ENCODE measurements around the gene DCTPP1. TPM values are rescaled to one million over a fixed set of nuclear protein-coding genes. Genes with fewer than 3 reads are reported as not detected.

DCTPP1 gene
- total RNA-seq, 1 experiment from 2014 or later, result 80.0 TPM

DNA sequence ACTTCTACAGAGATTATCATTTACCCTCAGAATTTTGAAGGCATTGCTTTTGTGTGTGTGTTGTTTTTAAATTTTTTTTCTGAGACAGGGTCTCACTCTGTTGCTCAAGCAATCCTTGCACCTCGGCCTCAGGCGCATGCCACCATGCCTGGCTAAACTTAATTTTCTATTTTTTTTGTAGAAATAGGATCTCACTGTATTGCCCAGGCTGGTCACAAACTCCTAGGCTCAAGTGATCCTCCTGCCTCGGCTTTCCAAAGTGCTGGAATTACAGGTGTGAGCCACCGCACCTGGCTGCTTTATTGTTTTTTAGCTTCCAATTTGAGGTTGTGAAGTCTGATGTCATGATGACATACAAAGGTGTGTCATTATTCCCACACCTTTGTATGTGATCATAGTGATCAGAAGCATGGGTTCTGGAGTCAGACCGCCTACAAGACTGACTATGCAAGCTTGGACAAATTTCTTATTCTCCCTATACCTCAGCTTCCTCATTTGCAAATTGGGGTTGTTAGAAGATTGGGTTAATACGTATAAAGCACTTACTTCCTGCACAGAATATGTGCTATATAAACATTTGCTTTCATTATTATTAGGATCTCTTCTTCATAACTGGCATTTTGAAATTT is 10.0 kb upstream of the DCTPP1 start:
- no peak for DNase-seq
- H3K27ac ChIP-seq, result no peak overlapping the region

DNA sequence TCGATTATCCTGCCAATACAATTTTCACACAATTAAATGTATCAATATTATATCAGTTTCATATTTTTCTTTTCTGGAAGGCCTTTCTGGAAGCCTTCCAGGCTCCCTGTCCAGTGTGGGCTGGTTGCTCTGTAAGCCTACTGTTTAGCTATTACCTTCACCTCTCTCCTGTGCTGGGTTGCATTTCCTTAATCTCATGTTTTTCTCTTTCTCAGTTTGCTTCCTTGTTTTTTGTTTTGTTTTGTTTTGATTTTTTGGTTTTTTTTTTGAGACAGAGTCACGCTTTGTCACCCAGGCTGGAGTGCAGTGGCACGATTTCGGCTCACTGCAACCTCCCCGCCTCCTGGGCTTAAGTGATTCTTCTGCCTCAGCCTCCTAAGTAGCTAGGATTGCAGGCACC is 9.0 kb upstream of the DCTPP1 start:
- Histone ChIP-seq H3K4me3 (no peak overlapping the region), H3K27ac (no peak overlapping the region), H3K9me3 (replicated peaks) (no peaks in the 10 kb centered on the region), H3K4me1 (no peaks in the 10 kb centered on the region), H3K36me3 (peaks cover 9% of the 10 kb centered on the region), H3K27me3 (no peaks in the 10 kb centered on the region)
- DNase-seq, result no peak

More for the DNA sequence above, 10.0 kb upstream of the DCTPP1 start:
- Histone ChIP-seq H3K27me3 (no peaks in the 10 kb centered on the region), H3K36me3 (peaks cover 16% of the 10 kb centered on the region), H3K4me1 (no peaks in the 10 kb centered on the region; the same call in 1 of the 2 replicates), H3K4me3 (no peak overlapping the region), H3K9me3 (replicated peaks) (no peaks in the 10 kb centered on the region)

DNA sequence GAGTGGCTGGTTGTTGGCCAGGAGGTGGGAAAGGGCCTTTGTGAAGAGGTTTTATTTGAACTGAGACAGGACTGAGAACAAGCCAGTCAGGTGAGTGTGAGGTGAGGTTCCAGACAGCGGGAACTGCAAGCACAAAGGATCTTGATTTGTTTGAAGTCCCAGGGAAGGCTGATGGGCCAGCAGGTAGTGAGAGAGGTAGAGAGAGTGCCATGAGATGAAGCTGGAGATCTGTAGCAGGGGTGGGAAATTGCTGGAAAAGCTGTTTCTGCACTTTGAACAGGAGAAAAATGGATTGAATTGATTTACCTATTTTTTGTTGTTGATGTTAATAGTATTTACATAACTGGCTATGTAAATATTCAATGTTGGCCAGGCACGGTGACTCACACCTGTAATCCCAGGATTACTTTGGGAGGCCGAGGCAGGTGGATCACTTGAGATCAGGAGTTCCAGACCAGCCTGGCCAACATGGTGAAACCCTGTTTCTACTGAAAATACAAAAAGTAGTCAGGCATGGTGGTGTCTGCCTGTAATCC is 7.7 kb upstream of the DCTPP1 start:
- DNase-seq, result no peak
- H3K9me3 ChIP-seq (replicated peaks), result no peaks in the 10 kb centered on the region

DNA sequence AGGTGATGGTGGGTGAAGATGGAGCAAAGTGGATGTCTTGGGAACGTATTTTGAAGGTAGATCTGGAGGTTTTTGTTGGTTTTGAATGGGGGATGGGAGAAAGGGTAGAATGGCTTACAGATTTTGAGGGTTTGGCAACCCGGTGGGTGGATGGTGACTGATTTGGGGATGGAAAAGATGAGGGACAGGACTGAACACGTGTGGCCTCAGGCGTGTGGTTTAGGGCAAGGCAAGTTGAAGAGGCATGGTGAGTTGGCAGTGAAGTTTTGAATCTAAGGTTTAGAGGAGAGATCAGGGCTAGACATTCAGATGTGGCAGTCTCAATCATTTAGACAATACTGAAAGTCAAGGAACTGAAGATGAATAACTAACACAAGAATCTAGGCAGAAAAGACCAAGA is 5.0 kb upstream of the DCTPP1 start:
- Histone ChIP-seq H3K4me1 (0 out of 2 replicates have a peak, but pooled peaks cover 5% of the 10 kb centered on the region), H3K27me3 (no peaks in the 10 kb centered on the region), H3K27ac (no peak overlapping the region), H3K9me3 (replicated peaks) (no peaks in the 10 kb centered on the region), H3K4me3 (no peak overlapping the region), H3K36me3 (no peaks in the 10 kb centered on the region)
- DNase-seq, result no peak

More for the DNA sequence above, 7.7 kb upstream of the DCTPP1 start:
- no peak overlapping the region for H3K4me3 ChIP-seq
- H3K27me3 ChIP-seq, result no peaks in the 10 kb centered on the region
- no peaks in the 10 kb centered on the region for H3K4me1 ChIP-seq
- H3K27ac ChIP-seq, result no peak overlapping the region
- no peaks in the 10 kb centered on the region for H3K36me3 ChIP-seq

DNA sequence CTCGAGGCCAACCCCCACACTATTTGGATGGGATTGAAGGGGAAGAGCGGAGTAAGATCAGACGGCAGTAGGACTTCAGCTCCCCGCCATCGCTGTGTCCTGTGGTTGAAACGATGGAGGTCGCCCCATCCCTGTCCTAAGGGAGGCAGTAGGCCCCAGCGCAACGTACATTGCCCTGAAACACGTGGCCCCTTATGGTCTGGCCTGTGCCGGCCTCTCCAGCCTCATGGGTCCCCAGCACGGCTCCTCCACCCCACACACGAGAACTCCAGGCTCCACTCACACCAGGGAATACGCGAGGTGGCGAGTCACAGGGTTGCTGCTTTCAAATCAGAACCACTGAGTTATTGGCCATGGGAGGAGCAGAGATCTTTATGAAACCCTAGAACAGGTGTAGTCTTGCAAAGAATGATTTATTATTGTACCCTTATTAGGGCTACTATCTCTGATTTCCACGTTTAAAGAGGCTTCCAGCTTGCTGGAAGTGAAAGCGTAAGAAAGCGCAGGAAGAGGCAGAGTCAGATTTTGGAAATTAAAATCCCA is 669 bp upstream of the DCTPP1 start:
- Histone ChIP-seq H3K4me3 (peak overlapping the region; percentile 73), H3K27me3 (no peaks in the 10 kb centered on the region), H3K9me3 (replicated peaks) (no peaks in the 10 kb centered on the region), H3K36me3 (peaks cover 18% of the 10 kb centered on the region), H3K4me1 (0 out of 2 replicates have a peak, but pooled peaks cover 5% of the 10 kb centered on the region), H3K27ac (peak overlapping the region; percentile 5; the same call in 1 of the 2 replicates)
- DNase-seq, result peak; percentile 80 to 87

- Histone ChIP-seq H3K36me3 (peaks cover 26% of the 10 kb centered on the region), H3K27me3 (no peaks in the 10 kb centered on the region), H3K9me3 (replicated peaks) (no peaks in the 10 kb centered on the region), H3K4me3 (peak overlapping the region; percentile 73), H3K4me1 (0 out of 2 replicates have a peak, but pooled peaks cover 5% of the 10 kb centered on the region), H3K27ac (peak overlapping the region; percentile 56)
- no peak for DNase-seq
These were observed 482 bp downstream of the DCTPP1 start for GRCh38 chr16:30429418-30429677.

- Histone ChIP-seq H3K36me3 (peaks cover 36% of the 10 kb centered on the region), H3K9me3 (replicated peaks) (no peaks in the 10 kb centered on the region), H3K27me3 (no peaks in the 10 kb centered on the region), H3K27ac (no peak overlapping the region), H3K4me1 (0 out of 2 replicates have a peak, but pooled peaks cover 5% of the 10 kb centered on the region), H3K4me3 (no peak overlapping the region)
- DNase-seq, result no peak
These were observed 1.8 kb downstream of the DCTPP1 start for GRCh38 chr16:30428055-30428454.

DNA sequence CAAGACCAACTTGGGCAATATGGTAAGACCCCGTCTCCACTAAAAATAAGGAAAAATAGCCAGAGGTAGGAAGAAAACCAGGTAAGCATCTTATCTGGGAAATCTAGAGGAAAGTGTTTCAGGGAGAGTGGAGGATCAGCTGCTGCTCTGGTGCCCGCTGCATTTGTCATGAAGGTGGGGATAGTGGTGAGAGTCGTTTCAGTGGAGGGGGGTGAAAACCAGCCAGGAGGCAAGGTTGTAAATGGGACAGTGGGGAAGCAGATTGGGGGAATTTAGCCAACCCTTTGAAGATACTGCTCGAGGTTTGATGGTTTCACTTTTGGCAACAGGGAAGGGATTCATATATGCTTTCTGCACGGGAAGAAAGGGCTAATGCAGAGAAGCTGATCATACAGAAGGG is 8.8 kb downstream of the DCTPP1 start:
- H3K27me3 ChIP-seq, result no peaks in the 10 kb centered on the region
- DNase-seq, result no peak
- H3K27ac ChIP-seq, result no peak overlapping the region
- H3K36me3 ChIP-seq, result peaks cover 57% of the 10 kb centered on the region
- H3K9me3 ChIP-seq (replicated peaks), result no peaks in the 10 kb centered on the region
- H3K4me3 ChIP-seq, result no peak overlapping the region
- H3K4me1 ChIP-seq, result no peaks in the 10 kb centered on the region

- Histone ChIP-seq H3K27me3 (no peaks in the 10 kb centered on the region), H3K36me3 (peaks cover 49% of the 10 kb centered on the region), H3K4me1 (no peaks in the 10 kb centered on the region), H3K9me3 (replicated peaks) (no peaks in the 10 kb centered on the region), H3K4me3 (no peak overlapping the region), H3K27ac (no peak overlapping the region)
- DNase-seq, result no peak
These were observed 11.3 kb downstream of the DCTPP1 start for GRCh38 chr16:30418350-30419181.

- no peaks in the 10 kb centered on the region for H3K4me1 ChIP-seq
- H3K9me3 ChIP-seq (replicated peaks), result no peaks in the 10 kb centered on the region
- no peak for DNase-seq
- H3K36me3 ChIP-seq, result peaks cover 49% of the 10 kb centered on the region
- no peak overlapping the region for H3K27ac ChIP-seq
- no peaks in the 10 kb centered on the region for H3K27me3 ChIP-seq
- H3K4me3 ChIP-seq, result no peak overlapping the region
These were observed 12.1 kb downstream of the DCTPP1 start for GRCh38 chr16:30417529-30418349.

DNA sequence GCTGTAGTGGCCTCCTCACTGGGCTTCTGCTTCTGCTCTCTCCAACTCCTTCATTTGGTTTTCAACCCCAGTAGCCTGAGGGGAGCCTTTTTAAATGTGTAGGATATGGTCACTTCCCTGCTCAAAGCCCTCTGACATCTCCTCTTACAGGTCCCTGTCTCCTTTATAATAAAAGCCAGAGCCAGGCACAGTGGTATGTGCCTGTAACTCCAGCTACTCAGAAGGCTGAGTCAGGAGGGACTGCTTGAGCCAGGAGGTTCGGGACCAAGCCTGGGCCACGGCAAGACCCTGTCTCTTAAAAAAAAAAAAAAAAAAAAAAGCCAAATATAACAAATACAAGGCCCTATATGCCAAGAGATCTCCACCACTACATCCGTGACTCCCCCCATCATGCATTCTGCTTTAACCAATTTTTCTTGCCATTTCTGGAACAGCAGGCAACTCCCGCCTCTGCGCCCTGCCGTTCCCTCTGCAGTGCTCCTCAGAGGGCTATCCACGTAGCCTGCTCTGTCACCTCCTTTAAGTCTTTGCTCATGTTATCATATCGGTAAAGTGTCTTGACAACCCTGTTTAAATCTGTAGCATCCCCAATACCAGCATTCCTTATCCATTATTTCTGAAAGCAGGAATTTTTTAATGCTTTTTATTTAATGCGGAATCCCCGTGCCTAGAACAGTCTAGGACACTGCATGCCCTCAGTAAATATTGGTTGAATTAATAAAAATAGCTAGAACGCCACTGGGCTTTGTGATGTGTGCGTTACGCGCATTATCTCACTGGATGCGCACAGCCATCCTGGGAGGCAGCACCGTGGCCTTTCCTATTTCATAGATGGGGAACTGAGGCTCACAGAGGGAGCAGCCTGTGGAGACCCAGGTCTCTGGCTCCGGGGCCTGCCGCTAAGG is 13.0 kb downstream of the DCTPP1 start:
- Histone ChIP-seq H3K4me1 (no peaks in the 10 kb centered on the region), H3K27me3 (no peaks in the 10 kb centered on the region), H3K4me3 (no peak overlapping the region), H3K9me3 (replicated peaks) (no peaks in the 10 kb centered on the region), H3K36me3 (peaks cover 46% of the 10 kb centered on the region), H3K27ac (no peak overlapping the region)
- DNase-seq, result no peak

- peaks cover 46% of the 10 kb centered on the region for H3K36me3 ChIP-seq
These were observed 13.7 kb downstream of the DCTPP1 start for GRCh38 chr16:30416047-30416603.

GRCh38 chr16:30414159-30414558 is 15.7 kb downstream of the DCTPP1 start:
- H3K9me3 ChIP-seq (replicated peaks), result no peaks in the 10 kb centered on the region
- H3K27ac ChIP-seq, result no peak overlapping the region
- no peak for DNase-seq
- peaks cover 38% of the 10 kb centered on the region for H3K36me3 ChIP-seq
- no peaks in the 10 kb centered on the region for H3K4me1 ChIP-seq
- no peak overlapping the region for H3K4me3 ChIP-seq
- no peaks in the 10 kb centered on the region for H3K27me3 ChIP-seq

More at GRCh38 chr16:30416047-30416603, 13.7 kb downstream of the DCTPP1 start:
- Histone ChIP-seq H3K4me3 (no peak overlapping the region), H3K4me1 (no peaks in the 10 kb centered on the region), H3K9me3 (replicated peaks) (no peaks in the 10 kb centered on the region), H3K27me3 (no peaks in the 10 kb centered on the region), H3K27ac (no peak overlapping the region)
- DNase-seq, result no peak
